MCF 10A (cell line): ENCODE data around the gene EMX1. TPM values are rescaled to one million over a fixed set of nuclear protein-coding genes. Genes with fewer than 3 reads are reported as not detected.
A peak's percentile ranks its signal among the peaks of the same experiment; 100 is the strongest.

ENCODE experiments used
- BruUV-seq: library from RNA; stranded (reverse); fragments of 400-500 nt; replicated peaks from 2 replicates; lab custom pipeline; 2021; lab: Mats Ljungman, UMichigan
- CTCF ChIA-PET: fragments of 300-600 bp; sonication (Branson Sonifier 250); formaldehyde crosslinking; extraction: SDS; loops from one replicate; lab custom pipeline; 2021; ENCODE audit warnings: antibody characterized with exemption, inconsistent platforms; lab: Yijun Ruan, JAX
- POLR2A ChIA-PET: fragments of 300-600, 350-650 bp; sonication (Branson Sonifier 250); formaldehyde crosslinking; extraction: SDS; loops from one replicate; lab custom pipeline; 2020; ENCODE audit warnings: antibody characterized with exemption, inconsistent platforms; lab: Yijun Ruan, JAX
- DNase-seq: peaks from one replicate; pipeline ENCODE4 v3.0.0-alpha.2; 2018; ENCODE audit not compliant: unreplicated experiment
- H3K27ac Mint-ChIP-seq: one replicate; pipeline ENCODE4 v1.8.0; 2022; ENCODE audit warnings: mild to moderate bottlenecking, low read depth, mixed read lengths; ENCODE audit not compliant: unreplicated experiment
- H3K27me3 Mint-ChIP-seq: one replicate; pipeline ENCODE4 v1.8.0; 2022; ENCODE audit warnings: mixed read lengths; ENCODE audit not compliant: insufficient read depth, unreplicated experiment
- H3K36me3 Mint-ChIP-seq: one replicate; pipeline ENCODE4 v1.8.0; 2022; ENCODE audit warnings: mild to moderate bottlenecking, moderate library complexity, mixed read lengths; ENCODE audit not compliant: insufficient read depth, unreplicated experiment
- H3K4me1 Mint-ChIP-seq: one replicate; pipeline ENCODE4 v1.8.0; 2022; ENCODE audit warnings: mixed read lengths; ENCODE audit not compliant: insufficient read depth, unreplicated experiment
- H3K4me3 Mint-ChIP-seq: one replicate; pipeline ENCODE4 v1.8.0; 2022; ENCODE audit warnings: mild to moderate bottlenecking, moderate library complexity, mixed read lengths; ENCODE audit not compliant: unreplicated experiment
- H3K9me3 Mint-ChIP-seq: one replicate; pipeline ENCODE4 v1.8.0; 2022; ENCODE audit warnings: mixed read lengths; ENCODE audit not compliant: unreplicated experiment
- intact Hi-C: fragments of 100-400 bp; cut with micrococcal nuclease; formaldehyde crosslinking; loops from 2 replicates; pipeline ENCODE4 v1.14.1; 2022
- total RNA-seq: library from RNA; stranded (reverse); gene quantifications from 2 replicates; pipeline ENCODE4 v1.2.3, GENCODE V29; 2022
- TF ChIP-seq, protein P1 (sequence below): fragments of 200-600 bp; IDR thresholded peaks from one replicate; pipeline ENCODE4 v1.8.0; 2022; ENCODE audit warnings: antibody characterized with exemption, mild to moderate bottlenecking; ENCODE audit not compliant: unreplicated experiment

Gene EMX1
- total RNA-seq, 1 experiment from 2014 or later = not detected

DNA sequence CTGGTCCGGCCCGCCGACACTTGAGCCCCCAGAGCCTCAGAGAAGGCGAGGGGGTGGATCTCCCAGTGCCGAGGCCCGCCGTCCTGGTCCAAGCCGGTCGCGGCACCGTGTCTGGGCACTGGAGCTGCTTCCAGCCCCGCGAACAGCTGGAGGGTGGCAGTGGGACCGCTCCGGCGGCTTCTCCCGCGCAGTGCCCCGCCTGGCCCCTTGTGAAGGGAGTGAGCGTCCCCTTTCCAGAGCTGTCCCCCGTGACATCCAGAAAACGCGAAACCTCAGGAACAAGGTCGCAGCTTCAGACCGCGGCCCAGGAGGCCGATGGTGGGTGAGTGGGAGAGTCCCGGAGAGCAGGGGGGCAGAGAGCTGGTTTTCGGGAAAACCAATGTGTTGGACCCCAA, 579 bp upstream of the EMX1 start:
- H3K36me3 Mint-ChIP-seq = no peaks in the 10 kb centered on the region
- TF ChIP-seq, protein P1, sequence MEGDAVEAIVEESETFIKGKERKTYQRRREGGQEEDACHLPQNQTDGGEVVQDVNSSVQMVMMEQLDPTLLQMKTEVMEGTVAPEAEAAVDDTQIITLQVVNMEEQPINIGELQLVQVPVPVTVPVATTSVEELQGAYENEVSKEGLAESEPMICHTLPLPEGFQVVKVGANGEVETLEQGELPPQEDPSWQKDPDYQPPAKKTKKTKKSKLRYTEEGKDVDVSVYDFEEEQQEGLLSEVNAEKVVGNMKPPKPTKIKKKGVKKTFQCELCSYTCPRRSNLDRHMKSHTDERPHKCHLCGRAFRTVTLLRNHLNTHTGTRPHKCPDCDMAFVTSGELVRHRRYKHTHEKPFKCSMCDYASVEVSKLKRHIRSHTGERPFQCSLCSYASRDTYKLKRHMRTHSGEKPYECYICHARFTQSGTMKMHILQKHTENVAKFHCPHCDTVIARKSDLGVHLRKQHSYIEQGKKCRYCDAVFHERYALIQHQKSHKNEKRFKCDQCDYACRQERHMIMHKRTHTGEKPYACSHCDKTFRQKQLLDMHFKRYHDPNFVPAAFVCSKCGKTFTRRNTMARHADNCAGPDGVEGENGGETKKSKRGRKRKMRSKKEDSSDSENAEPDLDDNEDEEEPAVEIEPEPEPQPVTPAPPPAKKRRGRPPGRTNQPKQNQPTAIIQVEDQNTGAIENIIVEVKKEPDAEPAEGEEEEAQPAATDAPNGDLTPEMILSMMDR = no peak
- peaks cover 76% of the 10 kb centered on the region for H3K27me3 Mint-ChIP-seq
- H3K9me3 Mint-ChIP-seq = no peaks in the 10 kb centered on the region
- intact Hi-C loops = no loop called here
- no peak overlapping the region for H3K27ac Mint-ChIP-seq
- ChIA-PET CTCF (interaction anchor here (0.6 to 2.8 kb wide), 5 partner anchors 29 to 261 kb away, joined by 3 to 17 read pairs (median 4); partner anchors contain the start of gene SPR), POLR2A (interaction anchor here (0.6 to 1.8 kb wide), 3 partner anchors 9 to 30 kb away, joined by 3 to 6 read pairs (median 3); partner anchors contain the start of gene SPR)
- peaks cover 6% of the 10 kb centered on the region for H3K4me1 Mint-ChIP-seq
- BruUV-seq = no TSS peak
- no peak for DNase-seq
- H3K4me3 Mint-ChIP-seq = peak overlapping the region; percentile 42

GRCh38 chr2:72917877-72918553, 696 bp downstream of the EMX1 start:
- TF ChIP-seq, protein P1 = no peak
- Mint-ChIP-seq H3K4me1 (peaks cover 6% of the 10 kb centered on the region), H3K4me3 (peak overlapping the region; percentile 42), H3K27ac (no peak overlapping the region), H3K27me3 (peaks cover 76% of the 10 kb centered on the region), H3K36me3 (no peaks in the 10 kb centered on the region), H3K9me3 (no peaks in the 10 kb centered on the region)
- DNase-seq = no peak
- ChIA-PET POLR2A (interaction anchor here (0.7 to 1.8 kb wide), 2 partner anchors 31 to 258 kb away, joined by 3 to 6 read pairs; partner anchors contain the start of gene SPR), CTCF (interaction anchor here (0.6 to 2.8 kb wide), 4 partner anchors 8 to 60 kb away, joined by 3 to 17 read pairs (median 4); partner anchors contain the start of gene SPR)
- intact Hi-C loops = no loop called here
- BruUV-seq = no TSS peak

- DNase-seq = no peak
- H3K4me3 Mint-ChIP-seq = no peak overlapping the region
- CTCF ChIA-PET = interaction anchor here (0.8 kb wide), 1 partner anchor 16 kb away, joined by 3 read pairs; no protein-coding TSS in a partner anchor
- TF ChIP-seq, protein P1 = no peak
- H3K36me3 Mint-ChIP-seq = no peaks in the 10 kb centered on the region
- intact Hi-C loops = no loop called here
- peaks cover 2% of the 10 kb centered on the region for H3K4me1 Mint-ChIP-seq
- no TSS peak for BruUV-seq
- H3K9me3 Mint-ChIP-seq = no peaks in the 10 kb centered on the region
- H3K27me3 Mint-ChIP-seq = peaks cover 73% of the 10 kb centered on the region
- no peak overlapping the region for H3K27ac Mint-ChIP-seq
- POLR2A ChIA-PET = no interaction called here
These were observed 2.3 kb downstream of the EMX1 start for GRCh38 chr2:72919414-72920317.
